GM23338 (cell line): ENCODE measurements around the gene SDHD. TPM values are rescaled to one million over a fixed set of nuclear protein-coding genes. Genes with fewer than 3 reads are reported as not detected.

ENCODE experiments used
- ATAC-seq: fragments of 200-7000 bp; cut with Tn5 transposase; 3 replicates; pipeline ENCODE4 v1.9.1; 2020
- DNase-seq: peaks from one replicate; pipeline ENCODE4 v3.0.0-alpha.2; 2015; ENCODE audit warnings: low spot score
- H2AFZ ChIP-seq: fragments of 200-600 bp; sonication (generic); 2 replicates; pipeline ENCODE4 v1.8.0; 2016; ENCODE audit warnings: antibody characterized with exemption, mild to moderate bottlenecking, moderate library complexity
- H3F3A ChIP-seq: fragments of 200-600 bp; sonication (generic); replicated peaks from 2 replicates; pipeline ENCODE4 v1.8.0; 2017; ENCODE audit warnings: antibody characterized with exemption, mixed run types, low read depth
- H3K27ac ChIP-seq: fragments of 200-600 bp; sonication (generic); 2 replicates; pipeline ENCODE4 v1.6.1; 2016; ENCODE audit warnings: low read depth
- H3K27me3 ChIP-seq: fragments of 200-600 bp; sonication (generic); 2 replicates; pipeline ENCODE4 v1.8.0; 2016; ENCODE audit warnings: mild to moderate bottlenecking, mixed run types, moderate library complexity; ENCODE audit not compliant: insufficient read depth
- H3K36me3 ChIP-seq: fragments of 200-600 bp; sonication (generic); 2 replicates; pipeline ENCODE4 v1.8.0; 2016; ENCODE audit warnings: mild to moderate bottlenecking; ENCODE audit not compliant: insufficient read depth
- H3K4me1 ChIP-seq: fragments of 200-600 bp; sonication (generic); 2 replicates; pipeline ENCODE4 v1.8.0; 2016; ENCODE audit warnings: mild to moderate bottlenecking, moderate library complexity; ENCODE audit not compliant: insufficient read depth
- H3K4me2 ChIP-seq: fragments of 200-600 bp; sonication (generic); 2 replicates; pipeline ENCODE4 v1.7.1; 2017; ENCODE audit warnings: mixed run types
- H3K4me3 ChIP-seq: fragments of 200-600 bp; sonication (generic); 2 replicates; pipeline ENCODE4 v1.6.1; 2016; ENCODE audit warnings: mixed run types
- H3K79me2 ChIP-seq: fragments of 200-600 bp; sonication (generic); replicated peaks from 2 replicates; pipeline ENCODE4 v1.8.0; 2017; ENCODE audit warnings: mild to moderate bottlenecking; ENCODE audit not compliant: insufficient read depth
- H3K9me2 ChIP-seq: fragments of 200-600 bp; sonication (generic); 2 replicates; pipeline ENCODE4 v1.8.0; 2017; ENCODE audit not compliant: insufficient read depth
- H4K20me1 ChIP-seq: fragments of 200-600 bp; sonication (generic); replicated peaks from 2 replicates; pipeline ENCODE4 v1.8.0; 2017; ENCODE audit warnings: mild to moderate bottlenecking; ENCODE audit not compliant: insufficient read depth
- H3K27ac Mint-ChIP-seq: 2 replicates; pipeline ENCODE4 v1.8.0; 2020; ENCODE audit warnings: inconsistent platforms, mild to moderate bottlenecking, moderate library complexity, mixed read lengths
- H3K27me3 Mint-ChIP-seq: 3 replicates; pipeline ENCODE4 v1.8.0; 2022; ENCODE audit warnings: low read depth, mild to moderate bottlenecking, moderate library complexity, mixed read lengths, inconsistent platforms; ENCODE audit not compliant: insufficient read depth, poor library complexity
- H3K36me3 Mint-ChIP-seq: 3 replicates; pipeline ENCODE4 v1.8.0; 2021; ENCODE audit warnings: low read depth, mild to moderate bottlenecking, inconsistent platforms, moderate library complexity, mixed read lengths
- H3K4me1 Mint-ChIP-seq: 3 replicates; pipeline ENCODE4 v1.8.0; 2020; ENCODE audit warnings: mild to moderate bottlenecking, inconsistent platforms, mixed read lengths
- H3K4me3 Mint-ChIP-seq: 3 replicates; pipeline ENCODE4 v1.8.0; 2021; ENCODE audit warnings: moderate library complexity, mild to moderate bottlenecking, inconsistent platforms, mixed read lengths
- H3K9me3 Mint-ChIP-seq: 3 replicates; pipeline ENCODE4 v1.8.0; 2020; ENCODE audit warnings: moderate library complexity, mild to moderate bottlenecking, inconsistent platforms, mixed read lengths
- CREB1 ChIP-seq: fragments of 250-450 bp; sonication (Bioruptor Pico); IDR thresholded peaks from 2 replicates; pipeline ENCODE4 v1.5.0; 2020; ENCODE audit warnings: low read depth, mild to moderate bottlenecking, moderate library complexity
- CTCF ChIP-seq, 2 experiments: fragments of 200-600 bp in 1 of 2; sonication (generic) in 1 of 2; conservative IDR thresholded peaks; 2 replicates each; pipeline versions ENCODE4 v1.5.1 to v1.6.1; 2016 to 2017; ENCODE audit warnings: antibody characterized with exemption in 2 of 2, low read depth in 2 of 2, mild to moderate bottlenecking in 2 of 2, moderate library complexity in 1 of 2
- ETS1 ChIP-seq: IDR thresholded peaks from 2 replicates; pipeline ENCODE4 v1.6.1; 2016; ENCODE audit warnings: antibody characterized with exemption
- EZH2 ChIP-seq: fragments of 200-600 bp; sonication (generic); IDR thresholded peaks from one replicate; pipeline ENCODE4 v1.8.0; 2017; ENCODE audit warnings: antibody characterized with exemption, mild to moderate bottlenecking, low read depth; ENCODE audit not compliant: unreplicated experiment
- EZH2phosphoT487 ChIP-seq: fragments of 200-600 bp; sonication (generic); IDR thresholded peaks from one replicate; pipeline ENCODE4 v1.8.1; 2018; ENCODE audit warnings: antibody characterized with exemption; ENCODE audit not compliant: unreplicated experiment
- JUNB ChIP-seq: IDR thresholded peaks from one replicate; pipeline ENCODE4 v1.6.1; 2016; ENCODE audit warnings: antibody characterized with exemption; ENCODE audit not compliant: unreplicated experiment
- NANOG ChIP-seq: IDR thresholded peaks from 2 replicates; pipeline ENCODE4 v1.6.1; 2016; ENCODE audit warnings: antibody characterized with exemption, borderline replicate concordance
- POLR2AphosphoS5 ChIP-seq: IDR thresholded peaks from 2 replicates; pipeline ENCODE4 v1.6.1; 2016; ENCODE audit warnings: antibody characterized with exemption, low read depth
- REST ChIP-seq: IDR thresholded peaks from one replicate; pipeline ENCODE4 v1.6.1; 2018; ENCODE audit warnings: antibody characterized with exemption; ENCODE audit not compliant: unreplicated experiment
- STAT1 ChIP-seq: IDR thresholded peaks from one replicate; pipeline ENCODE4 v1.6.1; 2016; ENCODE audit warnings: antibody characterized with exemption; ENCODE audit not compliant: unreplicated experiment
- ZNF114 ChIP-seq: fragments of 250-450 bp; sonication (Bioruptor Pico); IDR thresholded peaks from 2 replicates; pipeline ENCODE4 v1.5.0; 2020; ENCODE audit warnings: mild to moderate bottlenecking, moderate library complexity
- ZNF331 ChIP-seq: fragments of 250-450 bp; sonication (Bioruptor Pico); IDR thresholded peaks from 2 replicates; pipeline ENCODE4 v1.5.0; 2020; ENCODE audit warnings: low read depth, mild to moderate bottlenecking, moderate library complexity
- ZNF462 ChIP-seq: fragments of 250-450 bp; sonication (Bioruptor Pico); IDR thresholded peaks from 2 replicates; pipeline ENCODE4 v1.5.0; 2020; ENCODE audit warnings: mild to moderate bottlenecking, moderate library complexity
- polyA plus RNA-seq: library from polyadenylated mRNA; unstranded; fragments of >200 nt; fragmentation: Nextera tagmentation; extraction: Ambion mirVana; gene quantifications from 2 replicates; pipeline ENCODE4 v1.2.1, GENCODE V29; 2016
- total RNA-seq: library from RNA; depleted of rRNA; stranded (reverse); fragments of >200 nt; shearing (Covaris generic); gene quantifications from 2 replicates; pipeline ENCODE4 v1.2.3, GENCODE V29; 2014

Gene SDHD
- total and polyA plus RNA-seq, 2 experiments from 2014 or later = 157 to 163 TPM

GRCh38 chr11:112127056-112127455 lies 40.4 kb downstream of the SDHD start:
- H3K4me1 ChIP-seq = no peaks in the 10 kb centered on the region
- no peak overlapping the region for H3K4me3 Mint-ChIP-seq
- H3K9me2 ChIP-seq = no peaks in the 10 kb centered on the region
- H3K79me2 ChIP-seq = no peaks in the 10 kb centered on the region
- no peaks in the 10 kb centered on the region for H3K36me3 ChIP-seq
- H3K4me1 Mint-ChIP-seq = no peaks in the 10 kb centered on the region
- H3F3A ChIP-seq = no peaks in the 10 kb centered on the region
- DNase-seq = no peak
- H3K4me3 ChIP-seq = no peak overlapping the region
- no peak overlapping the region for H3K27ac Mint-ChIP-seq
- no peak for TF ChIP-seq REST
- TF ChIP-seq POLR2AphosphoS5 = no peak
- TF ChIP-seq CREB1 (CRISPR knock-in tag) = no peak
- TF ChIP-seq ZNF331 = no peak
- TF ChIP-seq EZH2phosphoT487 = no peak
- TF ChIP-seq ETS1 = no peak
- no peak for TF ChIP-seq ZNF114 (CRISPR knock-in tag)
- no peak for TF ChIP-seq CTCF (conservative IDR thresholded peaks at IDR 0.05; ENCODE audit: low read depth in 2 of 2)
- no peak for TF ChIP-seq ZNF462
- TF ChIP-seq EZH2 = no peak
- no peak for TF ChIP-seq STAT1
- TF ChIP-seq JUNB = no peak
- no peak for TF ChIP-seq NANOG
- no peaks in the 10 kb centered on the region for H4K20me1 ChIP-seq
- no peak for ATAC-seq
- no peaks in the 10 kb centered on the region for H3K36me3 Mint-ChIP-seq
- peaks cover 2% of the 10 kb centered on the region; the same call in 1 of the 3 replicates for H3K9me3 Mint-ChIP-seq
- peaks cover 3% of the 10 kb centered on the region for H3K27me3 Mint-ChIP-seq
- no peak overlapping the region for H3K27ac ChIP-seq
- H2AFZ ChIP-seq = no peak overlapping the region
- no peak overlapping the region for H3K4me2 ChIP-seq
- no peaks in the 10 kb centered on the region for H3K27me3 ChIP-seq
